Amniotic stem cell (primary cell): ENCODE results near the gene TRPM6.
A peak's percentile ranks its signal among the peaks of the same experiment; 100 is the strongest.

Source experiments
- DNase-seq: peaks from one replicate; lab custom pipeline; 2025; lab: John Stamatoyannopoulos, UW

The TRPM6 gene

GRCh38 chr9:74773886-74774479, 113.7 kb downstream of the TRPM6 start:
- peak; percentile 7 for DNase-seq

- DNase-seq, result no peak
These were observed 115.6 kb downstream of the TRPM6 start for GRCh38 chr9:74772121-74772520.

- DNase-seq, result no peak
These were observed 116.0 kb downstream of the TRPM6 start for GRCh38 chr9:74771672-74772071.

GRCh38 chr9:74771262-74771585, 116.5 kb downstream of the TRPM6 start:
- no peak for DNase-seq

- DNase-seq, result no peak
These were observed 117.0 kb downstream of the TRPM6 start for GRCh38 chr9:74770508-74771261.

- DNase-seq, result no peak
These were observed 122.2 kb downstream of the TRPM6 start for GRCh38 chr9:74765481-74765971.

- DNase-seq, result no peak
These were observed 124.8 kb downstream of the TRPM6 start for GRCh38 chr9:74762950-74763349.

GRCh38 chr9:74760031-74760700, 127.6 kb downstream of the TRPM6 start:
- peak; percentile 66 for DNase-seq

GRCh38 chr9:74755999-74756398, 131.7 kb downstream of the TRPM6 start:
- DNase-seq, result no peak

- DNase-seq, result no peak
These were observed 132.4 kb downstream of the TRPM6 start for GRCh38 chr9:74755355-74755754.

GRCh38 chr9:74753650-74754049, 134.1 kb downstream of the TRPM6 start:
- DNase-seq, result no peak

- DNase-seq, result no peak
These were observed 138.8 kb downstream of the TRPM6 start for GRCh38 chr9:74748966-74749365.

GRCh38 chr9:74742792-74743730, 144.7 kb downstream of the TRPM6 start:
- peak; percentile 7 for DNase-seq

GRCh38 chr9:74742191-74742790, 145.4 kb downstream of the TRPM6 start:
- DNase-seq, result no peak

- no peak for DNase-seq
These were observed 151.1 kb downstream of the TRPM6 start for GRCh38 chr9:74736646-74737045.

- DNase-seq, result no peak
These were observed 152.0 kb downstream of the TRPM6 start for GRCh38 chr9:74735761-74736160.

GRCh38 chr9:74729136-74729695, 158.5 kb downstream of the TRPM6 start:
- no peak for DNase-seq

GRCh38 chr9:74728176-74728575, 159.5 kb downstream of the TRPM6 start:
- no peak for DNase-seq

GRCh38 chr9:74726581-74726980, 161.1 kb downstream of the TRPM6 start:
- no peak for DNase-seq

GRCh38 chr9:74724317-74724716, 163.4 kb downstream of the TRPM6 start:
- DNase-seq, result no peak
